Measurements from ENCODE around the gene C2orf42. TPM values are rescaled to one million over a fixed set of nuclear protein-coding genes. Genes with fewer than 3 reads are reported as not detected.
A peak's percentile ranks its signal among the peaks of the same experiment; 100 is the strongest.
"Not testable (repeated sequence)": the region's sequence is repeated elsewhere in the genome, so short reads cannot be mapped to it uniquely, and the experiment has no call there.

Gene C2orf42
- total and polyA plus RNA-seq, 9 donors = 8.3 to 26.1 (median 21.4) TPM

- Histone ChIP-seq H3K4me1 (ENCODE audit: insufficient read depth) (no peaks in the 10 kb centered on the region), H3K4me3 (no peak overlapping the region), H3K36me3 (no peaks in the 10 kb centered on the region), H3K27me3 (no peaks in the 10 kb centered on the region), H3K9me3 (no peaks in the 10 kb centered on the region), H3K27ac (no peak overlapping the region)
- TF ChIP-seq EP300 (IDR thresholded peaks at IDR 0.05) (no peak), POLR2A (IDR thresholded peaks at IDR 0.05) (no peak), CTCF (IDR thresholded peaks at IDR 0.05) (no peak)
- intact Hi-C loops (cut with DNase I) = no loop called here
- 77 to 85% (median 79%) methylated on average over 5 of the region's 5 CpGs for WGBS, 3 donors
- no peak for DNase-seq
These were observed 2.4 kb downstream of the C2orf42 start for GRCh38 chr2:70188460-70188859.

- H3K9me3 ChIP-seq; H3K27ac ChIP-seq; H3K36me3 ChIP-seq; H3K4me3 ChIP-seq; intact Hi-C loops (cut with DNase I); H3K4me1 ChIP-seq (ENCODE audit: insufficient read depth); H3K27me3 ChIP-seq: not testable (repeated sequence)
- 88 to 89% (median 88%) methylated on average over 9 of the region's 9 CpGs for WGBS, 3 donors
- peak in 1 of 5 donors; percentile 13 for DNase-seq
These were observed 3.6 kb downstream of the C2orf42 start for GRCh38 chr2:70187170-70187569.

GRCh38 chr2:70182689-70183088 is 8.1 kb downstream of the C2orf42 start:
- Histone ChIP-seq H3K4me3 (no peak overlapping the region), H3K27ac (no peak overlapping the region), H3K4me1 (ENCODE audit: insufficient read depth) (no peaks in the 10 kb centered on the region), H3K36me3 (no peaks in the 10 kb centered on the region), H3K27me3 (no peaks in the 10 kb centered on the region), H3K9me3 (no peaks in the 10 kb centered on the region)
- intact Hi-C loops (cut with DNase I) = no loop called here
- TF ChIP-seq EP300 (IDR thresholded peaks at IDR 0.05) (no peak), CTCF (IDR thresholded peaks at IDR 0.05) (no peak), POLR2A (IDR thresholded peaks at IDR 0.05) (no peak)
- WGBS, 3 donors = 87 to 92% (median 89%) methylated on average over 4 of the region's 4 CpGs
- no peak for DNase-seq

DNA sequence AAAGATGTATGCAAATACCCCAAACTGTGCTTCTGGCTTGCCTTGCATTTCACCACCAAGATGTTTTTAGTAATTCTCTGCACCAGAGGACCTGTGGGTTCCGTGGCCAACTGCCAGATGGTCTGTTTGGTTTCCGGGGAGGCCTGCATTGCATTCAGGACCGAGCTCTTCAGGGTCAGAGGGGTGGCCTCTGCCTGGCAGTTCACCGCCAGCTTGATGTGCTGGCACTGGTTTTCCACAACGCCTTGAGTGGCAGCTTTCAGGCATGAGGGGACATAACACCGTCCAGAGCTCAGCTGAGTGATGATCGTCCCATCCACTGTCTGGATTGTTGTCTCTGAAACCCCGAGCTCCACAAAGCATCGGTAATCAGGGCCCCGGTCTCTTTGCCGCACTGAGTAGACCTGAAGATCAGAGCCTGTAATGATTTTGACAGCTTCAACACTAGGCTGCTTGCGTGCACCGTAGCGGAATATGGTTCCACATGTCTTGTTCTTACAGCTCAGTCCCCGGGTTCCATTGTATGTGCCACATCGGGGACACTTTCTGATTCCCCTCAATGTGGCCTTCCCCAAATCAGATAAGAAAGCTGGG is 9.4 kb downstream of the C2orf42 start:
- Histone ChIP-seq H3K9me3 (no peaks in the 10 kb centered on the region), H3K4me3 (no peak overlapping the region), H3K27ac (no peak overlapping the region), H3K4me1 (ENCODE audit: insufficient read depth) (no peaks in the 10 kb centered on the region), H3K27me3 (no peaks in the 10 kb centered on the region), H3K36me3 (no peaks in the 10 kb centered on the region)
- 85 to 92% (median 89%) methylated on average over 16 of the region's 16 CpGs for WGBS, 3 donors
- TF ChIP-seq CTCF (IDR thresholded peaks at IDR 0.05) (no peak), POLR2A (IDR thresholded peaks at IDR 0.05) (no peak), EP300 (IDR thresholded peaks at IDR 0.05) (no peak)
- peak in 1 of 5 donors; percentile 28 for DNase-seq
- intact Hi-C loops (cut with DNase I) = no loop called here

DNA sequence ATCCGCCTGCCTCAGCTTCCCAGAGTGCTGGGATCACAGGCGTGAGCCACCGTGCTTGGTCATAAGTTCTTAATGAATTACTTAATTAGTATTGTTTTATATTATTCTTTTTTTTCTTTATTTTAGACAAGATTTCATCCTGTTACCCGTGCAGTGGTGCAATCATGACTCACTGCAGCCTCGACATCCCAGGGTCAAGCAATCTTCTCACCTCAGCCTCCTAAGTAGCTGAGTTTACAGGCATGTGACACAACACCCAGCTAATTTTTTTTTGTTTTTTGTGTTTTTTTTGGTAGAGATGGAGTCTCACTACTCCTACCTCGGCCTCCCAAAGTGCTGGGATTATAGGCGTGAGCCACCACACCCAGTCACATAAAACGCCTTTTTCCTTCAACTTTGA is 17.3 kb downstream of the C2orf42 start:
- intact Hi-C loops (cut with DNase I) = no loop called here
- Histone ChIP-seq H3K36me3 (no peaks in the 10 kb centered on the region), H3K27ac (no peak overlapping the region), H3K9me3 (no peaks in the 10 kb centered on the region), H3K4me1 (ENCODE audit: insufficient read depth) (no peaks in the 10 kb centered on the region), H3K4me3 (no peak overlapping the region), H3K27me3 (no peaks in the 10 kb centered on the region)
- TF ChIP-seq CTCF (IDR thresholded peaks at IDR 0.05) (no peak), EP300 (IDR thresholded peaks at IDR 0.05) (no peak), POLR2A (IDR thresholded peaks at IDR 0.05) (no peak)
- WGBS, 3 donors = 90 to 93% (median 91%) methylated on average over 8 of the region's 8 CpGs
- no peak for DNase-seq

GRCh38 chr2:70169654-70170245 is 21.1 kb downstream of the C2orf42 start:
- H3K36me3 ChIP-seq; H3K27me3 ChIP-seq; H3K4me1 ChIP-seq (ENCODE audit: insufficient read depth); H3K4me3 ChIP-seq; H3K9me3 ChIP-seq; H3K27ac ChIP-seq; intact Hi-C loops (cut with DNase I): not testable (repeated sequence)
- peak in 1 of 5 donors; percentile 15 for DNase-seq
- WGBS, 3 donors = 96 to 98% (median 96%) methylated on average over 11 of the region's 11 CpGs
